ENCODE measurements around the gene CORO2B. TPM values are rescaled to one million over a fixed set of nuclear protein-coding genes. Genes with fewer than 3 reads are reported as not detected.
A peak's percentile ranks its signal among the peaks of the same experiment; 100 is the strongest.

The CORO2B gene
- total and polyA plus RNA-seq, 2 experiments from 2014 or later, result 2.9 to 3.0 TPM

DNA sequence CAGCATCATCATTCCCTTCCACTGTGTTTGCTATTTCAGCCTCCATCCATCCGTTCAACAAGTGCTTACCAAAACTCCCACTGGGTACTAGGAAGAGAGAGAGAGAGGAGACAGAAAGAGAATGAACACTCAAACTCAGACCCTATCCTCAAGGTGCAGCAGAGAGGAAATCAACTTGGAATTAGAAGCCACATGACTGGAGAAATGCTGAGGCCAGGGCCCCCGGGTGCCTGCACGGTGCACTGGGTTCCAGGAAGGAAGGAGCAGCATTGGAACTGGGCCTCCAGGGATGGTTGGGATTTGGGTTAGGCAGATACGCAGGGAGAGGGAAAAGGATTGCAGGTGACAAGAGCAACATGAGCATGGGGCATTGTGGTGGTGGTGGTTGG, 30.0 kb downstream of the CORO2B start:
- Histone ChIP-seq H3K4me3 (no peak overlapping the region), H3K36me3 (no peaks in the 10 kb centered on the region), H3K9me3 (ENCODE audit: low read depth) (no peaks in the 10 kb centered on the region), H3K27me3 (no peaks in the 10 kb centered on the region), H3K4me1 (ENCODE audit: low read depth) (peaks cover 14% of the 10 kb centered on the region), H3K27ac (no peak overlapping the region)
- TF ChIP-seq, protein P1, sequence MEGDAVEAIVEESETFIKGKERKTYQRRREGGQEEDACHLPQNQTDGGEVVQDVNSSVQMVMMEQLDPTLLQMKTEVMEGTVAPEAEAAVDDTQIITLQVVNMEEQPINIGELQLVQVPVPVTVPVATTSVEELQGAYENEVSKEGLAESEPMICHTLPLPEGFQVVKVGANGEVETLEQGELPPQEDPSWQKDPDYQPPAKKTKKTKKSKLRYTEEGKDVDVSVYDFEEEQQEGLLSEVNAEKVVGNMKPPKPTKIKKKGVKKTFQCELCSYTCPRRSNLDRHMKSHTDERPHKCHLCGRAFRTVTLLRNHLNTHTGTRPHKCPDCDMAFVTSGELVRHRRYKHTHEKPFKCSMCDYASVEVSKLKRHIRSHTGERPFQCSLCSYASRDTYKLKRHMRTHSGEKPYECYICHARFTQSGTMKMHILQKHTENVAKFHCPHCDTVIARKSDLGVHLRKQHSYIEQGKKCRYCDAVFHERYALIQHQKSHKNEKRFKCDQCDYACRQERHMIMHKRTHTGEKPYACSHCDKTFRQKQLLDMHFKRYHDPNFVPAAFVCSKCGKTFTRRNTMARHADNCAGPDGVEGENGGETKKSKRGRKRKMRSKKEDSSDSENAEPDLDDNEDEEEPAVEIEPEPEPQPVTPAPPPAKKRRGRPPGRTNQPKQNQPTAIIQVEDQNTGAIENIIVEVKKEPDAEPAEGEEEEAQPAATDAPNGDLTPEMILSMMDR (IDR thresholded peaks at IDR 0.05; ENCODE audit: low read depth, low read length), result no peak
- no peak for DNase-seq (ENCODE audit: low read depth in 1 of 2, low spot score in 1 of 2)

GRCh38 chr15:68609629-68610028, 30.8 kb downstream of the CORO2B start:
- Histone ChIP-seq H3K27ac (no peak overlapping the region), H3K36me3 (no peaks in the 10 kb centered on the region), H3K27me3 (no peaks in the 10 kb centered on the region), H3K4me3 (no peak overlapping the region), H3K9me3 (ENCODE audit: low read depth) (no peaks in the 10 kb centered on the region), H3K4me1 (ENCODE audit: low read depth) (peaks cover 12% of the 10 kb centered on the region)
- TF ChIP-seq, protein P1 (IDR thresholded peaks at IDR 0.05; ENCODE audit: low read depth, low read length), result no peak
- peak in 1 of 2 donors; percentile 92 for DNase-seq (ENCODE audit: low read depth in 1 of 2, low spot score in 1 of 2)

DNA sequence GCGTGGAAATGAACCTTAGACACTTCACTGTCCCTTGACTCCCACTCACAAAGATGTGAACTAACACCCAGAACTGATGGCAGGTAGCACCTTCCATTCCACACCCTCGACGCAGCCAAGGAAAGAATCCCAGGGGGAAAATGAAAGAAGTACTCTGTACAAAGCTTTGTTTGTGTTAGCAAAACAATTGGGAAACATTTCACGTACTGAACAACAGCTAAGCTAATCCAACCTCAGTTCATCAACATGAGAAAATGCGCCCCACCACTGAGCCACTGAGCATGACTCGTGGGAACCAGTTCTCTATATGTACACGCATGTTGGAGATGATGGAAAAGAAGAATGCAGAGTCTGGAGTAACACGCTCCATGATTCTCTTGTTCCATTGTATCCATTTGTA, 32.0 kb downstream of the CORO2B start:
- Histone ChIP-seq H3K4me3 (no peak overlapping the region), H3K27me3 (no peaks in the 10 kb centered on the region), H3K27ac (no peak overlapping the region), H3K4me1 (ENCODE audit: low read depth) (peaks cover 18% of the 10 kb centered on the region), H3K9me3 (ENCODE audit: low read depth) (no peaks in the 10 kb centered on the region), H3K36me3 (no peaks in the 10 kb centered on the region)
- TF ChIP-seq, protein P1 (IDR thresholded peaks at IDR 0.05; ENCODE audit: low read depth, low read length), result no peak
- DNase-seq (ENCODE audit: low read depth in 1 of 2, low spot score in 1 of 2), result no peak

DNA sequence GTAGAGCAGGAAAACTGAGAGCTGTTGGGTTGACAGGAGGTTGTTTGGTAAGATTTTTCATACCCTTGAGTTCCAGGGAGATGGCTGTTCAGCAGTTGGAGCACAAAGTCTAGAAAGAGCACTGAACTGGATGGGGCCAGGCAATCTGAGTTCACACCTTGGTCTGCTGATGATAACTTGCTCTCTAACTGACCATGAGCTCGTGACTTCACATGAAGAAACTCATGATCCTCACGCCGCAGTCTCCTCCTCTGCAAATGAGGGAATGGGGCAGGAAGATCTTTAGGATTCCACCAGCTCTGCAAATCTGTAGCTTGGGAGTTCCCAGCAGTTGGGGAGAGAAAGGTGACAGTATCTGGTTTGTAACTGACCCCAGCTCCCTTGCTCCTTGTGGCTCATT, 33.7 kb downstream of the CORO2B start:
- TF ChIP-seq, protein P1 (IDR thresholded peaks at IDR 0.05; ENCODE audit: low read depth, low read length), result no peak
- no peaks in the 10 kb centered on the region for H3K36me3 ChIP-seq
- H3K4me3 ChIP-seq, result no peak overlapping the region
- no peak for DNase-seq (ENCODE audit: low read depth in 1 of 2, low spot score in 1 of 2)
- H3K9me3 ChIP-seq (ENCODE audit: low read depth), result no peaks in the 10 kb centered on the region
- peaks cover 18% of the 10 kb centered on the region for H3K4me1 ChIP-seq (ENCODE audit: low read depth)
- no peaks in the 10 kb centered on the region for H3K27me3 ChIP-seq
- no peak overlapping the region for H3K27ac ChIP-seq

- no peaks in the 10 kb centered on the region for H3K27me3 ChIP-seq
- H3K4me1 ChIP-seq (ENCODE audit: low read depth), result peaks cover 14% of the 10 kb centered on the region
- no peak overlapping the region for H3K27ac ChIP-seq
- H3K36me3 ChIP-seq, result no peaks in the 10 kb centered on the region
- TF ChIP-seq, protein P1 (IDR thresholded peaks at IDR 0.05; ENCODE audit: low read depth, low read length), result no peak
- H3K9me3 ChIP-seq (ENCODE audit: low read depth), result no peaks in the 10 kb centered on the region
- DNase-seq (ENCODE audit: low read depth in 1 of 2, low spot score in 1 of 2), result peak in 1 of 2 donors; percentile 50
- H3K4me3 ChIP-seq, result no peak overlapping the region
Observed at GRCh38 chr15:68612979-68613740, 34.4 kb downstream of the CORO2B start.

Data from cardiac muscle cell (in vitro differentiated cells and primary cell).